Measurements from ENCODE around the gene CAMTA1. TPM values are rescaled to one million over a fixed set of nuclear protein-coding genes. Genes with fewer than 3 reads are reported as not detected.

The CAMTA1 gene
- total and polyA plus RNA-seq, 9 of the 15 experiments (the other 6 are each of a cell fraction or from before 2014, with no cell fraction given): 43.9 to 161 (median 65.9) TPM

DNA sequence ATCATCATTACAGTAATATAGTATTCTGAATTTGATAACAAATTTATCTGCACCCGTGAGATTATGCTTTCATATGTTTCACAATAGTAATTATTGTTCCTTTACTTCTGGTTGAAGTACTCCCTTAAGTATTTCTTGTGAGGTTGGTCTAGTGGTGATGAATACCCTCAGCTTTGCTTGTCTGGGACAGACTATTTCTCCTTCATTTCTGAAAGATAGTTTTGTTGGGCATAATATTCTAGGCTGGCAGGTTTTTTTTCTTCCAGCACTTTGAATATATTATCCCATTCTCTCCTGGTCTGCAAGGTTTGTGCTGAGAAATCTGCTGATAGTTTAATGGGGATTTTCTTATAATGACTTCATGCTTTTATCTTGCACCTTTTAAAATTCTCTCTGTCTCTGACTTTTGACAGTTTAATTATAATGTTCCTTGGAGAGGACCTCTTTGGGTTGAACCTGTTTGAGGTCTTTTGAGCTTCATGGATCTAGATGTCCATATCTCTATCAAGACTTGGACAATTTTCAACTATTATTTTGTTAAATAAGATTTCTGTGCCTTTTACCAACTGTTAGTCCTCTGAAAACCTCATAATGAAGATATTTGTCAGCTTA is 614.4 kb downstream of the CAMTA1 start:
- no peaks in the 10 kb centered on the region for H3K9me1 ChIP-seq (ENCODE audit: control insufficient read depth, insufficient read depth, low read length)
- in situ Hi-C loops (cut with MboI) (no loop called here), intact Hi-C loops (cut with micrococcal nuclease) (no loop called here)
- ChIA-PET CTCF (ENCODE audit: low intra/inter-chr PET ratio) (no interaction called here), POLR2A (interaction anchor here (0.6 kb wide), 1 partner anchor 11 kb away, joined by 3 read pairs; no protein-coding TSS in a partner anchor)
- H3K27me3 ChIP-seq (ENCODE audit: control insufficient read depth in 2 of 2, insufficient read depth in 2 of 2, low read length in 2 of 2): peaks cover 6 to 13% of the 10 kb centered on the region in 2 experiments; a peak in 3 of 5 replicates
- BruUV-seq (replicated peaks): no TSS peak
- H3K4me1 ChIP-seq (replicated peaks in 1 of 2; ENCODE audit: control insufficient read depth in 2 of 2, insufficient read depth in 2 of 2, low read length in 2 of 2): no peaks in the 10 kb centered on the region
- ATAC-seq (no peak), FAIRE-seq (no peak), DNase-seq (ENCODE audit: extremely low read depth in 1 of 4, low spot score in 3 of 4) (no peak)
- H3K27ac ChIP-seq (ENCODE audit: extremely low read depth, low read depth, low read length): no peak overlapping the region
- no peak overlapping the region for H2AFZ ChIP-seq (ENCODE audit: low read depth, low read length)
- no peak overlapping the region for H3K4me3 ChIP-seq
- no peaks in the 10 kb centered on the region for H3K36me3 ChIP-seq (ENCODE audit: control insufficient read depth, insufficient read depth, low read length)
- H4K20me1 ChIP-seq (replicated peaks; ENCODE audit: control insufficient read depth, insufficient read depth, low read length): no peaks in the 10 kb centered on the region; the same call in 1 of the 2 replicates
- no peak overlapping the region for H3K9ac ChIP-seq (ENCODE audit: insufficient read depth in 1 of 2, low read depth in 2 of 2, low read length in 2 of 2)
- no peaks in the 10 kb centered on the region for H3K79me2 ChIP-seq (ENCODE audit: control insufficient read depth, insufficient read depth, low read length)
- 0% methylated on average over 1 of the region's 1 CpG for WGBS (ENCODE audit: insufficient coverage, low coverage, missing lambda C conversion rate)
- no peaks in the 10 kb centered on the region for H3K9me3 ChIP-seq (replicated peaks; ENCODE audit: control insufficient read depth, insufficient read depth, low read depth, low read length)
- no peak overlapping the region for H3K4me2 ChIP-seq (ENCODE audit: insufficient read depth, low read length)
- TF ChIP-seq SIRT6 (IDR thresholded peaks at IDR 0.05; ENCODE audit: low read depth, low read length) (no peak), POLR2B (IDR thresholded peaks at IDR 0.05; ENCODE audit: low read depth, partially characterized antibody) (no peak), RNF2 (IDR thresholded peaks at IDR 0.05) (no peak), RBM22 (IDR thresholded peaks at IDR 0.05; ENCODE audit: low read depth, low read length, poor library complexity, severe bottlenecking) (no peak)
- TF ChIP-seq, protein P1, sequence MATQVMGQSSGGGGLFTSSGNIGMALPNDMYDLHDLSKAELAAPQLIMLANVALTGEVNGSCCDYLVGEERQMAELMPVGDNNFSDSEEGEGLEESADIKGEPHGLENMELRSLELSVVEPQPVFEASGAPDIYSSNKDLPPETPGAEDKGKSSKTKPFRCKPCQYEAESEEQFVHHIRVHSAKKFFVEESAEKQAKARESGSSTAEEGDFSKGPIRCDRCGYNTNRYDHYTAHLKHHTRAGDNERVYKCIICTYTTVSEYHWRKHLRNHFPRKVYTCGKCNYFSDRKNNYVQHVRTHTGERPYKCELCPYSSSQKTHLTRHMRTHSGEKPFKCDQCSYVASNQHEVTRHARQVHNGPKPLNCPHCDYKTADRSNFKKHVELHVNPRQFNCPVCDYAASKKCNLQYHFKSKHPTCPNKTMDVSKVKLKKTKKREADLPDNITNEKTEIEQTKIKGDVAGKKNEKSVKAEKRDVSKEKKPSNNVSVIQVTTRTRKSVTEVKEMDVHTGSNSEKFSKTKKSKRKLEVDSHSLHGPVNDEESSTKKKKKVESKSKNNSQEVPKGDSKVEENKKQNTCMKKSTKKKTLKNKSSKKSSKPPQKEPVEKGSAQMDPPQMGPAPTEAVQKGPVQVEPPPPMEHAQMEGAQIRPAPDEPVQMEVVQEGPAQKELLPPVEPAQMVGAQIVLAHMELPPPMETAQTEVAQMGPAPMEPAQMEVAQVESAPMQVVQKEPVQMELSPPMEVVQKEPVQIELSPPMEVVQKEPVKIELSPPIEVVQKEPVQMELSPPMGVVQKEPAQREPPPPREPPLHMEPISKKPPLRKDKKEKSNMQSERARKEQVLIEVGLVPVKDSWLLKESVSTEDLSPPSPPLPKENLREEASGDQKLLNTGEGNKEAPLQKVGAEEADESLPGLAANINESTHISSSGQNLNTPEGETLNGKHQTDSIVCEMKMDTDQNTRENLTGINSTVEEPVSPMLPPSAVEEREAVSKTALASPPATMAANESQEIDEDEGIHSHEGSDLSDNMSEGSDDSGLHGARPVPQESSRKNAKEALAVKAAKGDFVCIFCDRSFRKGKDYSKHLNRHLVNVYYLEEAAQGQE (IDR thresholded peaks at IDR 0.05; ENCODE audit: borderline replicate concordance): no peak
- TF ChIP-seq, protein P1 (CRISPR knock-in tag; IDR thresholded peaks at IDR 0.05; ENCODE audit: low read depth): no peak
- TF ChIP-seq, protein P2, sequence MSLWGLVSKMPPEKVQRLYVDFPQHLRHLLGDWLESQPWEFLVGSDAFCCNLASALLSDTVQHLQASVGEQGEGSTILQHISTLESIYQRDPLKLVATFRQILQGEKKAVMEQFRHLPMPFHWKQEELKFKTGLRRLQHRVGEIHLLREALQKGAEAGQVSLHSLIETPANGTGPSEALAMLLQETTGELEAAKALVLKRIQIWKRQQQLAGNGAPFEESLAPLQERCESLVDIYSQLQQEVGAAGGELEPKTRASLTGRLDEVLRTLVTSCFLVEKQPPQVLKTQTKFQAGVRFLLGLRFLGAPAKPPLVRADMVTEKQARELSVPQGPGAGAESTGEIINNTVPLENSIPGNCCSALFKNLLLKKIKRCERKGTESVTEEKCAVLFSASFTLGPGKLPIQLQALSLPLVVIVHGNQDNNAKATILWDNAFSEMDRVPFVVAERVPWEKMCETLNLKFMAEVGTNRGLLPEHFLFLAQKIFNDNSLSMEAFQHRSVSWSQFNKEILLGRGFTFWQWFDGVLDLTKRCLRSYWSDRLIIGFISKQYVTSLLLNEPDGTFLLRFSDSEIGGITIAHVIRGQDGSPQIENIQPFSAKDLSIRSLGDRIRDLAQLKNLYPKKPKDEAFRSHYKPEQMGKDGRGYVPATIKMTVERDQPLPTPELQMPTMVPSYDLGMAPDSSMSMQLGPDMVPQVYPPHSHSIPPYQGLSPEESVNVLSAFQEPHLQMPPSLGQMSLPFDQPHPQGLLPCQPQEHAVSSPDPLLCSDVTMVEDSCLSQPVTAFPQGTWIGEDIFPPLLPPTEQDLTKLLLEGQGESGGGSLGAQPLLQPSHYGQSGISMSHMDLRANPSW (CRISPR knock-in tag; IDR thresholded peaks at IDR 0.05): no peak
- TF ChIP-seq, protein P3, sequence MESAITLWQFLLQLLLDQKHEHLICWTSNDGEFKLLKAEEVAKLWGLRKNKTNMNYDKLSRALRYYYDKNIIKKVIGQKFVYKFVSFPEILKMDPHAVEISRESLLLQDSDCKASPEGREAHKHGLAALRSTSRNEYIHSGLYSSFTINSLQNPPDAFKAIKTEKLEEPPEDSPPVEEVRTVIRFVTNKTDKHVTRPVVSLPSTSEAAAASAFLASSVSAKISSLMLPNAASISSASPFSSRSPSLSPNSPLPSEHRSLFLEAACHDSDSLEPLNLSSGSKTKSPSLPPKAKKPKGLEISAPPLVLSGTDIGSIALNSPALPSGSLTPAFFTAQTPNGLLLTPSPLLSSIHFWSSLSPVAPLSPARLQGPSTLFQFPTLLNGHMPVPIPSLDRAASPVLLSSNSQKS (CRISPR knock-in tag; IDR thresholded peaks at IDR 0.05): no peak
- TF ChIP-seq, protein P4, sequence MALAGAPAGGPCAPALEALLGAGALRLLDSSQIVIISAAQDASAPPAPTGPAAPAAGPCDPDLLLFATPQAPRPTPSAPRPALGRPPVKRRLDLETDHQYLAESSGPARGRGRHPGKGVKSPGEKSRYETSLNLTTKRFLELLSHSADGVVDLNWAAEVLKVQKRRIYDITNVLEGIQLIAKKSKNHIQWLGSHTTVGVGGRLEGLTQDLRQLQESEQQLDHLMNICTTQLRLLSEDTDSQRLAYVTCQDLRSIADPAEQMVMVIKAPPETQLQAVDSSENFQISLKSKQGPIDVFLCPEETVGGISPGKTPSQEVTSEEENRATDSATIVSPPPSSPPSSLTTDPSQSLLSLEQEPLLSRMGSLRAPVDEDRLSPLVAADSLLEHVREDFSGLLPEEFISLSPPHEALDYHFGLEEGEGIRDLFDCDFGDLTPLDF (CRISPR knock-in tag; IDR thresholded peaks at IDR 0.05): no peak
